ENCODE data around the gene DTNA. TPM values are rescaled to one million over a fixed set of nuclear protein-coding genes. Genes with fewer than 3 reads are reported as not detected.

Gene DTNA
- total RNA-seq, 1 experiment from 2014 or later, result not detected

- ChIA-PET CTCF (interaction anchor here (0.6 kb wide), 1 partner anchor 10 kb away, joined by 3 read pairs; no protein-coding TSS in a partner anchor), POLR2A (no interaction called here)
- intact Hi-C loops (cut with micrococcal nuclease), result no loop called here
- BruUV-seq (replicated peaks), result no TSS peak
- no peaks in the 10 kb centered on the region for H3K36me3 Mint-ChIP-seq (ENCODE audit: insufficient read depth, unreplicated experiment)
- peaks cover 67% of the 10 kb centered on the region for H3K27me3 Mint-ChIP-seq (ENCODE audit: insufficient read depth, unreplicated experiment)
- DNase-seq (ENCODE audit: unreplicated experiment), result no peak
- TF ChIP-seq CTCF (IDR thresholded peaks at IDR 0.05; ENCODE audit: unreplicated experiment), result no peak
- no peaks in the 10 kb centered on the region for H3K4me1 Mint-ChIP-seq (ENCODE audit: insufficient read depth, unreplicated experiment)
- no peaks in the 10 kb centered on the region for H3K9me3 Mint-ChIP-seq (ENCODE audit: unreplicated experiment)
- no peak overlapping the region for H3K4me3 Mint-ChIP-seq (ENCODE audit: unreplicated experiment)
- no peak overlapping the region for H3K27ac Mint-ChIP-seq (ENCODE audit: low read depth, unreplicated experiment)
Observed at GRCh38 chr18:34800381-34800780, 90.3 kb downstream of the DTNA start.

- ChIA-PET CTCF (interaction anchor here (0.6 to 1.0 kb wide), 3 partner anchors 13 to 822 kb away, joined by 3 to 5 read pairs (median 3); no protein-coding TSS in a partner anchor), POLR2A (interaction anchor here (0.7 kb wide), 1 partner anchor 25 kb away, joined by 4 read pairs; no protein-coding TSS in a partner anchor)
- Mint-ChIP-seq H3K9me3 (ENCODE audit: unreplicated experiment) (no peaks in the 10 kb centered on the region), H3K4me1 (ENCODE audit: insufficient read depth, unreplicated experiment) (no peaks in the 10 kb centered on the region), H3K27ac (ENCODE audit: low read depth, unreplicated experiment) (no peak overlapping the region), H3K4me3 (ENCODE audit: unreplicated experiment) (no peak overlapping the region), H3K27me3 (ENCODE audit: insufficient read depth, unreplicated experiment) (peaks cover 65% of the 10 kb centered on the region), H3K36me3 (ENCODE audit: insufficient read depth, unreplicated experiment) (no peaks in the 10 kb centered on the region)
- TF ChIP-seq CTCF (IDR thresholded peaks at IDR 0.05; ENCODE audit: unreplicated experiment), result no peak
- BruUV-seq (replicated peaks), result no TSS peak
- intact Hi-C loops (cut with micrococcal nuclease), result no loop called here
- DNase-seq (ENCODE audit: unreplicated experiment), result peak; percentile 31
Observed at GRCh38 chr18:34801774-34802173, 91.7 kb downstream of the DTNA start.

GRCh38 chr18:34802959-34803358 lies 92.9 kb downstream of the DTNA start:
- H3K4me3 Mint-ChIP-seq (ENCODE audit: unreplicated experiment), result no peak overlapping the region
- no peak overlapping the region for H3K27ac Mint-ChIP-seq (ENCODE audit: low read depth, unreplicated experiment)
- peaks cover 53% of the 10 kb centered on the region for H3K27me3 Mint-ChIP-seq (ENCODE audit: insufficient read depth, unreplicated experiment)
- H3K9me3 Mint-ChIP-seq (ENCODE audit: unreplicated experiment), result no peaks in the 10 kb centered on the region
- POLR2A ChIA-PET, result interaction anchor here (0.6 kb wide), 1 partner anchor 42 kb away, joined by 3 read pairs; no protein-coding TSS in a partner anchor
- no peaks in the 10 kb centered on the region for H3K4me1 Mint-ChIP-seq (ENCODE audit: insufficient read depth, unreplicated experiment)
- intact Hi-C loops (cut with micrococcal nuclease), result no loop called here
- CTCF ChIA-PET, result interaction anchor here (0.7 to 1.0 kb wide), 4 partner anchors 12 to 680 kb away, joined by 3 to 5 read pairs (median 3); no protein-coding TSS in a partner anchor
- no TSS peak for BruUV-seq (replicated peaks)
- H3K36me3 Mint-ChIP-seq (ENCODE audit: insufficient read depth, unreplicated experiment), result no peaks in the 10 kb centered on the region
- no peak for DNase-seq (ENCODE audit: unreplicated experiment)
- no peak for TF ChIP-seq CTCF (IDR thresholded peaks at IDR 0.05; ENCODE audit: unreplicated experiment)

GRCh38 chr18:34803877-34804400 lies 93.8 kb downstream of the DTNA start:
- H3K9me3 Mint-ChIP-seq (ENCODE audit: unreplicated experiment), result no peaks in the 10 kb centered on the region
- no peaks in the 10 kb centered on the region for H3K36me3 Mint-ChIP-seq (ENCODE audit: insufficient read depth, unreplicated experiment)
- POLR2A ChIA-PET, result no interaction called here
- peaks cover 43% of the 10 kb centered on the region for H3K27me3 Mint-ChIP-seq (ENCODE audit: insufficient read depth, unreplicated experiment)
- H3K27ac Mint-ChIP-seq (ENCODE audit: low read depth, unreplicated experiment), result no peak overlapping the region
- H3K4me3 Mint-ChIP-seq (ENCODE audit: unreplicated experiment), result no peak overlapping the region
- no peak for DNase-seq (ENCODE audit: unreplicated experiment)
- CTCF ChIA-PET, result interaction anchor here (0.6 to 0.8 kb wide), 3 partner anchors 141 to 681 kb away, joined by 3 read pairs; no protein-coding TSS in a partner anchor
- intact Hi-C loops (cut with micrococcal nuclease), result no loop called here
- H3K4me1 Mint-ChIP-seq (ENCODE audit: insufficient read depth, unreplicated experiment), result no peaks in the 10 kb centered on the region
- no TSS peak for BruUV-seq (replicated peaks)
- TF ChIP-seq CTCF (IDR thresholded peaks at IDR 0.05; ENCODE audit: unreplicated experiment), result no peak
